Activated naive CD8-positive, alpha-beta T cell (primary cell): Measurements from ENCODE around the gene COL12A1.

Experiments used
- H3K27ac Mint-ChIP-seq: one replicate; pipeline ENCODE4 v1.8.0; 2021; ENCODE audit warnings: mixed read lengths
- H3K27me3 Mint-ChIP-seq: one replicate; pipeline ENCODE4 v1.8.0; 2021; ENCODE audit warnings: mixed read lengths
- H3K36me3 Mint-ChIP-seq: one replicate; pipeline ENCODE4 v1.8.0; 2021; ENCODE audit warnings: mixed read lengths
- H3K4me1 Mint-ChIP-seq: one replicate; pipeline ENCODE4 v1.8.0; 2021; ENCODE audit warnings: low read depth, mixed read lengths
- H3K4me3 Mint-ChIP-seq: one replicate; pipeline ENCODE4 v1.8.0; 2021; ENCODE audit warnings: mild to moderate bottlenecking, mixed read lengths
- H3K9me3 Mint-ChIP-seq: one replicate; pipeline ENCODE4 v1.8.0; 2021; ENCODE audit warnings: low read depth, mixed read lengths

COL12A1 gene

GRCh38 chr6:75052491-75052890, 153.4 kb downstream of the COL12A1 start:
- Mint-ChIP-seq H3K27me3 (peaks cover 1% of the 10 kb centered on the region), H3K36me3 (no peaks in the 10 kb centered on the region), H3K4me1 (no peaks in the 10 kb centered on the region), H3K4me3 (no peak overlapping the region), H3K27ac (no peak overlapping the region), H3K9me3 (peaks cover 4% of the 10 kb centered on the region)

GRCh38 chr6:75049308-75049707, 156.5 kb downstream of the COL12A1 start:
- H3K27ac Mint-ChIP-seq = no peak overlapping the region
- no peaks in the 10 kb centered on the region for H3K36me3 Mint-ChIP-seq
- no peaks in the 10 kb centered on the region for H3K4me1 Mint-ChIP-seq
- H3K27me3 Mint-ChIP-seq = peaks cover 1% of the 10 kb centered on the region
- no peak overlapping the region for H3K4me3 Mint-ChIP-seq
- H3K9me3 Mint-ChIP-seq = peaks cover 3% of the 10 kb centered on the region

GRCh38 chr6:75044846-75045245, 161.0 kb downstream of the COL12A1 start:
- H3K4me1 Mint-ChIP-seq = no peaks in the 10 kb centered on the region
- H3K9me3 Mint-ChIP-seq = peaks cover 19% of the 10 kb centered on the region
- H3K27me3 Mint-ChIP-seq = peaks cover 1% of the 10 kb centered on the region
- no peak overlapping the region for H3K27ac Mint-ChIP-seq
- H3K36me3 Mint-ChIP-seq = no peaks in the 10 kb centered on the region
- no peak overlapping the region for H3K4me3 Mint-ChIP-seq

GRCh38 chr6:75041381-75041780, 164.5 kb downstream of the COL12A1 start:
- Mint-ChIP-seq H3K4me3 (no peak overlapping the region), H3K4me1 (no peaks in the 10 kb centered on the region), H3K27me3 (peaks cover 1% of the 10 kb centered on the region), H3K36me3 (no peaks in the 10 kb centered on the region), H3K9me3 (peaks cover 16% of the 10 kb centered on the region), H3K27ac (no peak overlapping the region)
